Body of pancreas (tissue), 4 donors: ENCODE results near the gene OLFM4.

Source experiments
- POLR2A ChIP-seq, 3 donors: fragments of 450-650 bp; IDR thresholded peaks; one replicate each; pipeline ENCODE4 v1.6.1; 2016; ENCODE audit warnings: antibody characterized with exemption in 3 of 3, mild to moderate bottlenecking in 2 of 3
- TF ChIP-seq, protein P1 (sequence below), 7 experiments: fragments of 450-650 bp in 4 of 7; fragments of 200-600 bp in 3 of 7; sonication (generic) in 3 of 7; IDR thresholded peaks; one replicate each; pipeline ENCODE4 v1.5.1; 2016 to 2019; ENCODE audit warnings: antibody characterized with exemption in 7 of 7

DNA sequence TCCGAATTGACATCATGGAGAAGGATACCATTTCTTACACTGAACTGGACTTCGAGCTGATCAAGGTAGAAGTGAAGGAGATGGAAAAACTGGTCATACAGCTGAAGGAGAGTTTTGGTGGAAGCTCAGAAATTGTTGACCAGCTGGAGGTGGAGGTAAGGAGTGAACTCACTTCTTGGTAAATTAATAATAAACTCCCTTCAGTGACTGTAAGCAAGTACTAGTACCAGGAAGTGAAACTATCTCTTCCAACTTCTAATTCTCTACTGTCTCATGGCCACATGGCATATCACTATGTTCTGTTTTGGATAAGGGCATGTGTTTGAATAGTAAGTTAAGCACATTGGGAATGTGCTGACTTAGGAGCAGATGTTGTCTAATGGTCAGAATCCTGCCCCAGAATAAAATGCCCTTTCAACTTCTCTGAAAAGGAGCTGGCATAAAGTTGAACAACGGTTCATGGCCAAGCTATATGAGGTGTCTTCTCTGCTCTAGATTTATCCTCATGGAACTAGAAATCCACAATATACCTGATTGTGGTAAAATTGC lies 13.4 kb downstream of the OLFM4 start:
- no peak for TF ChIP-seq POLR2A (IDR thresholded peaks at IDR 0.05)
- TF ChIP-seq, protein P1, sequence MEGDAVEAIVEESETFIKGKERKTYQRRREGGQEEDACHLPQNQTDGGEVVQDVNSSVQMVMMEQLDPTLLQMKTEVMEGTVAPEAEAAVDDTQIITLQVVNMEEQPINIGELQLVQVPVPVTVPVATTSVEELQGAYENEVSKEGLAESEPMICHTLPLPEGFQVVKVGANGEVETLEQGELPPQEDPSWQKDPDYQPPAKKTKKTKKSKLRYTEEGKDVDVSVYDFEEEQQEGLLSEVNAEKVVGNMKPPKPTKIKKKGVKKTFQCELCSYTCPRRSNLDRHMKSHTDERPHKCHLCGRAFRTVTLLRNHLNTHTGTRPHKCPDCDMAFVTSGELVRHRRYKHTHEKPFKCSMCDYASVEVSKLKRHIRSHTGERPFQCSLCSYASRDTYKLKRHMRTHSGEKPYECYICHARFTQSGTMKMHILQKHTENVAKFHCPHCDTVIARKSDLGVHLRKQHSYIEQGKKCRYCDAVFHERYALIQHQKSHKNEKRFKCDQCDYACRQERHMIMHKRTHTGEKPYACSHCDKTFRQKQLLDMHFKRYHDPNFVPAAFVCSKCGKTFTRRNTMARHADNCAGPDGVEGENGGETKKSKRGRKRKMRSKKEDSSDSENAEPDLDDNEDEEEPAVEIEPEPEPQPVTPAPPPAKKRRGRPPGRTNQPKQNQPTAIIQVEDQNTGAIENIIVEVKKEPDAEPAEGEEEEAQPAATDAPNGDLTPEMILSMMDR (IDR thresholded peaks at IDR 0.05): no peak
